Small intestine (tissue), 7 donors: ENCODE measurements around the gene FRMD4A. TPM values are rescaled to one million over a fixed set of nuclear protein-coding genes. Genes with fewer than 3 reads are reported as not detected.

Experiments
- DNase-seq, 2 donors: peaks; one replicate each; pipeline versions ENCODE4 v3.0.0 to v3.0.0-alpha.2; 2013
- FAIRE-seq: peaks from 2 replicates; lab custom pipeline; 2012; peaks lifted over from hg19 to GRCh38; lab: Jason Lieb, UNC
- H3K27ac ChIP-seq, 3 donors: one replicate each; pipeline ENCODE4 v1.5.1; 2013; ENCODE audit warnings: low read length in 2 of 3, mild to moderate bottlenecking in 2 of 3, control low read depth in 1 of 3, inconsistent platforms in 1 of 3, low read depth in 1 of 3, moderate library complexity in 1 of 3
- H3K27me3 ChIP-seq, 3 donors: one replicate each; pipeline ENCODE4 v1.6.1; 2013; ENCODE audit warnings: low read length in 3 of 3, inconsistent platforms in 1 of 3; ENCODE audit not compliant: control insufficient read depth in 3 of 3, insufficient read depth in 3 of 3
- H3K36me3 ChIP-seq, 3 donors: one replicate each; pipeline ENCODE4 v1.6.1; 2013; ENCODE audit warnings: low read length in 3 of 3, inconsistent platforms in 1 of 3, low read depth in 1 of 3, mild to moderate bottlenecking in 1 of 3, moderate library complexity in 1 of 3; ENCODE audit not compliant: control insufficient read depth in 3 of 3, insufficient read depth in 2 of 3
- H3K4me1 ChIP-seq, 3 donors: one replicate each; pipeline ENCODE4 v1.6.1; 2013; ENCODE audit warnings: low read length in 2 of 3, inconsistent platforms in 1 of 3, low read depth in 1 of 3, mild to moderate bottlenecking in 1 of 3, moderate library complexity in 1 of 3; ENCODE audit not compliant: control insufficient read depth in 3 of 3, insufficient read depth in 2 of 3
- H3K4me3 ChIP-seq, 3 donors: one replicate each; pipeline ENCODE4 v1.5.1; 2013; ENCODE audit warnings: low read length in 3 of 3, control low read depth in 1 of 3, inconsistent platforms in 1 of 3, low read depth in 1 of 3, mild to moderate bottlenecking in 1 of 3, moderate library complexity in 1 of 3
- H3K9me3 ChIP-seq, 2 donors: one replicate each; pipeline ENCODE4 v1.6.1; 2013; ENCODE audit warnings: low read depth in 1 of 2, low read length in 1 of 2; ENCODE audit not compliant: control insufficient read depth in 2 of 2, insufficient read depth in 1 of 2
- WGBS, 3 donors: extraction: QIAGEN DNeasy Blood & Tissue Kit; methylation state at CpG; one replicate each; pipeline ENCODE4 v1.1.7; 2013; 5-methylcytosine and 5-hydroxymethylcytosine counted together
- polyA plus RNA-seq, 4 donors: library from polyadenylated mRNA; stranded (reverse) in 3 of 4; unstranded in 1 of 4; fragments of 200-250 nt in 3 of 4; fragments of 120-200 nt in 1 of 4; gene quantifications; one replicate each; pipeline versions ENCODE4 v1.2.1 to v1.2.3, GENCODE V29; 2013
- donor health status: healthy with polysubstance abuse.
- donor health status: control.
- donor health status: control.
- donor health status: Bipolar disorder and iron deficiency.
- donor health status: healthy.

Gene FRMD4A
- polyA plus RNA-seq, 4 donors = 0.45 to 16.9 (median 6.2) TPM

- no peaks in the 10 kb centered on the region for H3K36me3 ChIP-seq
- peaks cover 0 to 5% (median 0%) of the 10 kb centered on the region in 3 donors for H3K27me3 ChIP-seq
- no peaks in the 10 kb centered on the region for H3K4me1 ChIP-seq
- no peaks in the 10 kb centered on the region for H3K9me3 ChIP-seq
- no peak overlapping the region for H3K4me3 ChIP-seq
- no peak for DNase-seq
- FAIRE-seq = no peak
- H3K27ac ChIP-seq = no peak overlapping the region
- 57 to 82% (median 79%) methylated on average over 1 of the region's 1 CpG for WGBS, 3 donors
These were observed 12.7 kb downstream of the FRMD4A start for GRCh38 chr10:14318007-14318406.

- Histone ChIP-seq H3K36me3 (no peaks in the 10 kb centered on the region), H3K27ac (no peak overlapping the region), H3K4me3 (no peak overlapping the region), H3K4me1 (no peaks in the 10 kb centered on the region), H3K27me3 (peaks cover 0 to 2% (median 0%) of the 10 kb centered on the region in 3 donors), H3K9me3 (no peaks in the 10 kb centered on the region)
- WGBS, 3 donors = 76 to 86% (median 78%) methylated on average over 4 of the region's 4 CpGs
- DNase-seq (no peak), FAIRE-seq (no peak)
These were observed 18.7 kb downstream of the FRMD4A start for GRCh38 chr10:14312014-14312413.

GRCh38 chr10:14311206-14311957 lies 19.3 kb downstream of the FRMD4A start:
- WGBS, 3 donors = 76 to 84% (median 81%) methylated on average over 6 of the region's 6 CpGs
- H3K4me3 ChIP-seq = no peak overlapping the region
- no peak for DNase-seq
- peaks cover 0 to 2% (median 0%) of the 10 kb centered on the region in 3 donors for H3K27me3 ChIP-seq
- no peaks in the 10 kb centered on the region for H3K36me3 ChIP-seq
- H3K27ac ChIP-seq = no peak overlapping the region
- H3K9me3 ChIP-seq = no peaks in the 10 kb centered on the region
- no peak for FAIRE-seq
- no peaks in the 10 kb centered on the region for H3K4me1 ChIP-seq

GRCh38 chr10:14309593-14309992 lies 21.1 kb downstream of the FRMD4A start:
- Histone ChIP-seq H3K9me3 (no peaks in the 10 kb centered on the region), H3K27ac (no peak overlapping the region), H3K4me1 (no peaks in the 10 kb centered on the region), H3K27me3 (no peaks in the 10 kb centered on the region), H3K36me3 (no peaks in the 10 kb centered on the region), H3K4me3 (no peak overlapping the region)
- 60 to 65% (median 63%) methylated on average over 10 of the region's 10 CpGs for WGBS, 3 donors
- FAIRE-seq = no peak
- no peak for DNase-seq

- Histone ChIP-seq H3K36me3 (no peaks in the 10 kb centered on the region), H3K27me3 (no peaks in the 10 kb centered on the region), H3K9me3 (no peaks in the 10 kb centered on the region), H3K27ac (no peak overlapping the region), H3K4me1 (no peaks in the 10 kb centered on the region), H3K4me3 (no peak overlapping the region)
- no peak for DNase-seq
- FAIRE-seq = no peak
- WGBS, 3 donors = 39 to 63% (median 42%) methylated on average over 5 of the region's 5 CpGs
These were observed 24.5 kb downstream of the FRMD4A start for GRCh38 chr10:14306190-14306589.

GRCh38 chr10:14304046-14304445 lies 26.7 kb downstream of the FRMD4A start:
- Histone ChIP-seq H3K27ac (no peak overlapping the region), H3K9me3 (no peaks in the 10 kb centered on the region), H3K4me3 (no peak overlapping the region), H3K27me3 (no peaks in the 10 kb centered on the region), H3K36me3 (no peaks in the 10 kb centered on the region), H3K4me1 (no peaks in the 10 kb centered on the region)
- no peak for FAIRE-seq
- 64 to 84% (median 69%) methylated on average over 5 of the region's 5 CpGs for WGBS, 3 donors
- DNase-seq = no peak

GRCh38 chr10:14302035-14302434 lies 28.7 kb downstream of the FRMD4A start:
- Histone ChIP-seq H3K27ac (no peak overlapping the region), H3K9me3 (no peaks in the 10 kb centered on the region), H3K36me3 (no peaks in the 10 kb centered on the region), H3K4me1 (no peaks in the 10 kb centered on the region), H3K27me3 (no peaks in the 10 kb centered on the region), H3K4me3 (no peak overlapping the region)
- DNase-seq = no peak
- FAIRE-seq = no peak
- WGBS, 3 donors = 27 to 65% (median 38%) methylated on average over 2 of the region's 2 CpGs

GRCh38 chr10:14299556-14299955 lies 31.2 kb downstream of the FRMD4A start:
- 61 to 68% (median 66%) methylated on average over 3 of the region's 3 CpGs for WGBS, 3 donors
- Histone ChIP-seq H3K27me3 (no peaks in the 10 kb centered on the region), H3K27ac (no peak overlapping the region), H3K36me3 (no peaks in the 10 kb centered on the region), H3K4me3 (no peak overlapping the region), H3K9me3 (no peaks in the 10 kb centered on the region), H3K4me1 (no peaks in the 10 kb centered on the region)
- FAIRE-seq (no peak), DNase-seq (no peak)
